H9 (cell line): ENCODE measurements around the gene NMT1. TPM values are rescaled to one million over a fixed set of nuclear protein-coding genes. Genes with fewer than 3 reads are reported as not detected.

Source experiments
- DNase-seq: peaks from one replicate; pipeline ENCODE4 v3.0.0-alpha.2; 2017
- H2AFZ ChIP-seq: one replicate; pipeline ENCODE4 v1.6.1; 2013; ENCODE audit warnings: mild to moderate bottlenecking, low read length, control low read depth, moderate library complexity
- H2AK5ac ChIP-seq: 2 replicates; pipeline ENCODE4 v1.6.1; 2013; ENCODE audit warnings: low read length, control low read depth, mixed read lengths; ENCODE audit not compliant: insufficient read length
- H2BK120ac ChIP-seq: one replicate; pipeline ENCODE4 v1.6.1; 2013; ENCODE audit warnings: low read depth, mild to moderate bottlenecking, low read length, control low read depth, inconsistent platforms; ENCODE audit not compliant: poor library complexity, severe bottlenecking
- H2BK12ac ChIP-seq: 2 replicates; pipeline ENCODE4 v1.6.1; 2013; ENCODE audit warnings: low read length, control low read depth, mixed read lengths, low read depth; ENCODE audit not compliant: insufficient read length
- H2BK15ac ChIP-seq: 2 replicates; pipeline ENCODE4 v1.6.1; 2013; ENCODE audit warnings: low read depth, low read length, control low read depth
- H2BK20ac ChIP-seq: one replicate; pipeline ENCODE4 v1.6.1; 2013; ENCODE audit warnings: low read depth, mild to moderate bottlenecking, low read length, control low read depth, inconsistent platforms; ENCODE audit not compliant: poor library complexity, severe bottlenecking
- H2BK5ac ChIP-seq: 2 replicates; pipeline ENCODE4 v1.6.1; 2013; ENCODE audit warnings: low read length, control low read depth, mixed read lengths; ENCODE audit not compliant: insufficient read length
- H3K14ac ChIP-seq: 2 replicates; pipeline ENCODE4 v1.6.1; 2013; ENCODE audit warnings: low read length, control low read depth; ENCODE audit not compliant: insufficient read depth
- H3K18ac ChIP-seq: 2 replicates; pipeline ENCODE4 v1.6.1; 2013; ENCODE audit warnings: low read depth, mild to moderate bottlenecking, mixed read lengths, low read length, control low read depth; ENCODE audit not compliant: insufficient read length
- H3K23ac ChIP-seq: 2 replicates; pipeline ENCODE4 v1.6.1; 2013; ENCODE audit warnings: low read length, control low read depth, mixed read lengths, low read depth; ENCODE audit not compliant: insufficient read length
- H3K23me2 ChIP-seq: 2 replicates; pipeline ENCODE4 v1.6.1; 2013; ENCODE audit warnings: low read depth, mild to moderate bottlenecking, mixed read lengths, low read length, control low read depth; ENCODE audit not compliant: insufficient read length, poor library complexity, severe bottlenecking
- H3K27ac ChIP-seq: 2 replicates; pipeline ENCODE4 v1.5.1; 2013; ENCODE audit warnings: low read length, control low read depth, mixed read lengths, low read depth; ENCODE audit not compliant: insufficient read length
- H3K27me3 ChIP-seq: 2 replicates; pipeline ENCODE4 v1.6.1; 2013; ENCODE audit warnings: low read length, control low read depth, inconsistent platforms; ENCODE audit not compliant: insufficient read depth
- H3K4ac ChIP-seq: 2 replicates; pipeline ENCODE4 v1.6.1; 2013; ENCODE audit warnings: low read depth, mild to moderate bottlenecking, control low read depth, inconsistent platforms, low read length, moderate library complexity
- H3K4me1 ChIP-seq: 2 replicates; pipeline ENCODE4 v1.6.1; 2013; ENCODE audit warnings: low read length, control low read depth, inconsistent platforms; ENCODE audit not compliant: insufficient read depth
- H3K4me2 ChIP-seq: 2 replicates; pipeline ENCODE4 v1.6.1; 2013; ENCODE audit warnings: low read length, control low read depth, mixed read lengths; ENCODE audit not compliant: insufficient read length, insufficient read depth
- H3K56ac ChIP-seq: 2 replicates; pipeline ENCODE4 v1.6.1; 2013; ENCODE audit warnings: low read depth, mild to moderate bottlenecking, mixed read lengths, low read length, control low read depth; ENCODE audit not compliant: insufficient read length
- H3K79me1 ChIP-seq: 2 replicates; pipeline ENCODE4 v1.6.1; 2013; ENCODE audit warnings: low read depth, mild to moderate bottlenecking, moderate library complexity, low read length, control low read depth, inconsistent platforms; ENCODE audit not compliant: insufficient read depth, poor library complexity, severe bottlenecking
- H3K79me2 ChIP-seq: 2 replicates; pipeline ENCODE4 v1.6.1; 2013; ENCODE audit warnings: low read length, control low read depth, inconsistent platforms; ENCODE audit not compliant: insufficient read depth
- H3K9ac ChIP-seq: 2 replicates; pipeline ENCODE4 v1.6.1; 2013; ENCODE audit warnings: low read length, control low read depth, mixed read lengths; ENCODE audit not compliant: insufficient read length; ENCODE audit errors: extremely low read depth
- H3K9me3 ChIP-seq: one replicate; pipeline ENCODE4 v1.6.1; 2013; ENCODE audit warnings: low read depth, low read length, inconsistent platforms; ENCODE audit not compliant: control insufficient read depth
- H3T11ph ChIP-seq: one replicate; pipeline ENCODE4 v1.6.1; 2013; ENCODE audit warnings: mild to moderate bottlenecking, low read length, control low read depth, inconsistent platforms
- H4K20me1 ChIP-seq: one replicate; pipeline ENCODE4 v1.6.1; 2013; ENCODE audit not compliant: control insufficient read depth, insufficient read length, insufficient read depth
- H4K5ac ChIP-seq: 2 replicates; pipeline ENCODE4 v1.6.1; 2013; ENCODE audit warnings: low read depth, mild to moderate bottlenecking, mixed read lengths, low read length, control low read depth; ENCODE audit not compliant: insufficient read length
- H4K8ac ChIP-seq: replicated peaks from 2 replicates; pipeline ENCODE4 v1.6.1; 2013; ENCODE audit warnings: low read length, control low read depth, mixed read lengths, low read depth; ENCODE audit not compliant: insufficient read length
- H4K91ac ChIP-seq: 2 replicates; pipeline ENCODE4 v1.6.1; 2013; ENCODE audit warnings: low read depth, mild to moderate bottlenecking, moderate library complexity, mixed read lengths, low read length, control low read depth; ENCODE audit not compliant: insufficient read length
- H3K27ac Mint-ChIP-seq, 3 experiments: 2 replicates in 2 of 3; 3 replicates in 1 of 3; pipeline ENCODE4 v1.8.0; 2020 to 2021; ENCODE audit warnings: mixed read lengths in 3 of 3, mild to moderate bottlenecking in 1 of 3, moderate library complexity in 1 of 3
- H3K27me3 Mint-ChIP-seq: 2 replicates; pipeline ENCODE4 v1.8.0; 2021; ENCODE audit warnings: low read depth, mild to moderate bottlenecking, moderate library complexity, mixed read lengths
- H3K36me3 Mint-ChIP-seq, 3 experiments: 2 replicates in 2 of 3; 3 replicates in 1 of 3; pipeline ENCODE4 v1.8.0; 2020 to 2021; ENCODE audit warnings: low read depth in 3 of 3, mixed read lengths in 3 of 3; ENCODE audit not compliant: insufficient read depth in 1 of 3
- H3K4me1 Mint-ChIP-seq, 2 experiments: 2 replicates each; pipeline ENCODE4 v1.8.0; 2020; ENCODE audit warnings: mixed read lengths in 2 of 2
- H3K4me3 Mint-ChIP-seq, 2 experiments: 2 replicates in 1 of 2; 3 replicates in 1 of 2; pipeline ENCODE4 v1.8.0; 2020 to 2021; ENCODE audit warnings: mild to moderate bottlenecking in 2 of 2, mixed read lengths in 2 of 2, moderate library complexity in 1 of 2
- H3K9me3 Mint-ChIP-seq, 2 experiments: 2 replicates in 1 of 2; 3 replicates in 1 of 2; pipeline ENCODE4 v1.8.0; 2020; ENCODE audit warnings: mild to moderate bottlenecking in 2 of 2, mixed read lengths in 2 of 2, moderate library complexity in 1 of 2
- CTCF ChIP-seq: fragments of 200-600 bp; sonication (generic); conservative IDR thresholded peaks from 3 replicates; pipeline ENCODE4 v1.8.0; 2021; ENCODE audit warnings: antibody characterized with exemption, mild to moderate bottlenecking
- WGBS: extraction: QIAGEN DNeasy Blood & Tissue Kit; methylation state at CpG from one replicate; pipeline ENCODE4 v1.1.7; 2013; ENCODE audit warnings: missing lambda C conversion rate, low lambda C conversion rate, mixed read lengths; ENCODE audit not compliant: insufficient read length; ENCODE audit errors: extremely low coverage; 5-methylcytosine and 5-hydroxymethylcytosine counted together
- total RNA-seq: library from RNA; stranded (reverse); gene quantifications from 2 replicates; pipeline ENCODE4 v1.2.1, GENCODE V29; 2021

The NMT1 gene
- total RNA-seq, 1 experiment from 2014 or later, result 150 TPM

- H3K4ac ChIP-seq, result no peak overlapping the region
- no peak overlapping the region for H3K9ac ChIP-seq
- no peak overlapping the region for H3K4me2 ChIP-seq
- Mint-ChIP-seq H3K36me3 (peaks cover 21 to 49% (median 45%) of the 10 kb centered on the region in 3 experiments), H3K27me3 (no peaks in the 10 kb centered on the region), H3K9me3 (no peaks in the 10 kb centered on the region), H3K4me1 (peaks cover 5 to 8% of the 10 kb centered on the region in 2 experiments; a peak in 2 of 4 replicates), H3K4me3 (no peak overlapping the region; a peak in 1 of 5 replicates), H3K27ac (0 out of 7 replicates have a peak overlapping the region, but pooled peaks of 2 of the 3 experiments have one; percentile 8 to 49)
- no peak overlapping the region for H2BK5ac ChIP-seq
- WGBS, result no CpG with 5 or more reads among the region's 14 CpGs
- H3K79me1 ChIP-seq, result peaks cover 5% of the 10 kb centered on the region
- H3K9me3 ChIP-seq, result no peaks in the 10 kb centered on the region
- no peak overlapping the region for H4K91ac ChIP-seq
- H3K27ac ChIP-seq, result no peak overlapping the region
- H4K8ac ChIP-seq, result no peak overlapping the region
- H4K5ac ChIP-seq, result no peak overlapping the region
- no peak overlapping the region; the same call in 1 of the 2 replicates for H3K14ac ChIP-seq
- no peak for TF ChIP-seq CTCF
- H3K56ac ChIP-seq, result no peak overlapping the region
- H3K18ac ChIP-seq, result no peak overlapping the region
- H2AK5ac ChIP-seq, result no peak overlapping the region
- DNase-seq, result no peak
- H3K4me1 ChIP-seq, result no peaks in the 10 kb centered on the region
- no peak overlapping the region for H2BK12ac ChIP-seq
- H3T11ph ChIP-seq, result no peak overlapping the region
- no peak overlapping the region for H3K23ac ChIP-seq
- no peak overlapping the region for H2BK120ac ChIP-seq
- no peak overlapping the region for H2BK20ac ChIP-seq
- no peaks in the 10 kb centered on the region; the same call in 1 of the 2 replicates for H3K79me2 ChIP-seq
- no peaks in the 10 kb centered on the region for H4K20me1 ChIP-seq
- H3K23me2 ChIP-seq, result peaks cover 2% of the 10 kb centered on the region
- no peaks in the 10 kb centered on the region for H3K27me3 ChIP-seq
- H2AFZ ChIP-seq, result no peak overlapping the region
- no peak overlapping the region for H2BK15ac ChIP-seq
Observed at GRCh38 chr17:45034599-45034998, 26.5 kb upstream of the NMT1 start.
